ENCODE measurements around the gene SRP9. TPM values are rescaled to one million over a fixed set of nuclear protein-coding genes. Genes with fewer than 3 reads are reported as not detected.

SRP9 gene
- total and polyA plus RNA-seq, 2 donors (not counting 1 experiment from before 2014, with no cell fraction given), result 73.4 to 117 TPM

- POLR2A ChIA-PET, result interaction anchor here (0.6 kb wide), 1 partner anchor 14 kb away, joined by 4 read pairs; the partner anchor contains the start of gene EPHX1
- DNase-seq (no peak), ATAC-seq (ENCODE audit: low read depth) (no peak)
- no peaks in the 10 kb centered on the region for H3K9me3 ChIP-seq (ENCODE audit: control extremely low read depth in 1 of 3, control insufficient read depth in 2 of 3, insufficient read depth in 1 of 3, low read length in 2 of 3)
- H3K4me1 ChIP-seq (ENCODE audit: control insufficient read depth in 2 of 2, insufficient read depth in 2 of 2, low read length in 2 of 2), result no peaks in the 10 kb centered on the region
- Mint-ChIP-seq H3K4me3 (no peak overlapping the region), H3K27me3 (no peaks in the 10 kb centered on the region), H3K9me3 (ENCODE audit: insufficient read depth) (no peaks in the 10 kb centered on the region), H3K27ac (no peak overlapping the region), H3K4me1 (no peaks in the 10 kb centered on the region)
- TF ChIP-seq, protein P1, sequence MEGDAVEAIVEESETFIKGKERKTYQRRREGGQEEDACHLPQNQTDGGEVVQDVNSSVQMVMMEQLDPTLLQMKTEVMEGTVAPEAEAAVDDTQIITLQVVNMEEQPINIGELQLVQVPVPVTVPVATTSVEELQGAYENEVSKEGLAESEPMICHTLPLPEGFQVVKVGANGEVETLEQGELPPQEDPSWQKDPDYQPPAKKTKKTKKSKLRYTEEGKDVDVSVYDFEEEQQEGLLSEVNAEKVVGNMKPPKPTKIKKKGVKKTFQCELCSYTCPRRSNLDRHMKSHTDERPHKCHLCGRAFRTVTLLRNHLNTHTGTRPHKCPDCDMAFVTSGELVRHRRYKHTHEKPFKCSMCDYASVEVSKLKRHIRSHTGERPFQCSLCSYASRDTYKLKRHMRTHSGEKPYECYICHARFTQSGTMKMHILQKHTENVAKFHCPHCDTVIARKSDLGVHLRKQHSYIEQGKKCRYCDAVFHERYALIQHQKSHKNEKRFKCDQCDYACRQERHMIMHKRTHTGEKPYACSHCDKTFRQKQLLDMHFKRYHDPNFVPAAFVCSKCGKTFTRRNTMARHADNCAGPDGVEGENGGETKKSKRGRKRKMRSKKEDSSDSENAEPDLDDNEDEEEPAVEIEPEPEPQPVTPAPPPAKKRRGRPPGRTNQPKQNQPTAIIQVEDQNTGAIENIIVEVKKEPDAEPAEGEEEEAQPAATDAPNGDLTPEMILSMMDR (IDR thresholded peaks at IDR 0.05), result no peak
- no peak for TF ChIP-seq EZH2 (IDR thresholded peaks at IDR 0.05; ENCODE audit: borderline replicate concordance, insufficient read depth, low read depth, low read length, poor library complexity, severe bottlenecking)
- no peak overlapping the region for H3K4me3 ChIP-seq (ENCODE audit: control extremely low read depth in 1 of 5, extremely low read depth in 1 of 5, insufficient read depth in 1 of 5, low read depth in 2 of 5, low read length in 4 of 5)
- no peak overlapping the region for H3K4me2 ChIP-seq (replicated peaks; ENCODE audit: low read depth, low read length, poor library complexity, severe bottlenecking)
- no peaks in the 10 kb centered on the region for H4K20me1 ChIP-seq (ENCODE audit: control insufficient read depth, insufficient read depth, low read length, poor library complexity, severe bottlenecking)
- CTCF ChIA-PET, result no interaction called here
- no peak overlapping the region for H3K27ac ChIP-seq (ENCODE audit: low read length in 2 of 2)
- H3K36me3 ChIP-seq (replicated peaks in 1 of 2; ENCODE audit: control extremely low read depth in 1 of 2, control insufficient read depth in 1 of 2, extremely low read depth in 1 of 2, insufficient read depth in 2 of 2, low read length in 1 of 2), result no peaks in the 10 kb centered on the region
- WGBS (ENCODE audit: insufficient coverage), result 91% methylated on average over 8 of the region's 12 CpGs
- intact Hi-C loops (cut with micrococcal nuclease), result no loop called here
- no peak overlapping the region for H2AFZ ChIP-seq (ENCODE audit: insufficient read depth, low read depth, low read length, poor library complexity, severe bottlenecking)
- H3K79me2 ChIP-seq (ENCODE audit: control insufficient read depth, insufficient read depth, low read length), result no peaks in the 10 kb centered on the region
- peaks cover 0 to 2% (median 0%) of the 10 kb centered on the region in 4 experiments for H3K27me3 ChIP-seq (replicated peaks in 1 of 4; ENCODE audit: control extremely low read depth in 1 of 4, control insufficient read depth in 3 of 4, insufficient read depth in 4 of 4, low read length in 3 of 4)
- no peak overlapping the region for H3K9ac ChIP-seq (ENCODE audit: low read length)
These were observed 46.2 kb downstream of the SRP9 start for GRCh38 chr1:225823811-225824261.

DNA sequence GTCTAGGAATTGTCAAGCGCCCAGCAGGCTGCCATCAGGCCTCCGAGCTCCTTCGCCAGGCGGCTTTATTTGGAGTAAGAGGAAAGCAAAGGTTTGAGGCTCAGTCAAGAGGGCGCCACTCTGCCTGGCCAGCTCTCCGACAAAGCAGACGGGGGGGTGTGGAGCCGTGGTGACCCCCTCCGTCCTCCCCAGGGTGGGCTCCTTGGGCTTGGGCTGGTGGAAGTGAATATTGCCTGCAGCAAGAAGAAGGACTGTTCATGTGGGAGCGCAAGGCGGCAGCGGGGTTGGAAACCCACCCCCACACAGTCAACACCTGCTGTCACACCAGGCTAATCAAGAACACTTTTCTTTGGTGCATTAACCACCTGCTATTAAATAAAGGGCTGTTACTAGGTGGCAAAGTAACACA, 46.9 kb downstream of the SRP9 start:
- H3K27me3 ChIP-seq (replicated peaks in 1 of 4; ENCODE audit: control extremely low read depth in 1 of 4, control insufficient read depth in 3 of 4, insufficient read depth in 4 of 4, low read length in 3 of 4), result peaks cover 0 to 2% (median 0%) of the 10 kb centered on the region in 4 experiments
- H3K9me3 ChIP-seq (ENCODE audit: control extremely low read depth in 1 of 3, control insufficient read depth in 2 of 3, insufficient read depth in 1 of 3, low read length in 2 of 3), result no peaks in the 10 kb centered on the region
- H3K27me3 Mint-ChIP-seq, result no peaks in the 10 kb centered on the region
- H3K9me3 Mint-ChIP-seq (ENCODE audit: insufficient read depth), result no peaks in the 10 kb centered on the region
- DNase-seq (no peak), ATAC-seq (ENCODE audit: low read depth) (no peak)
- H3K27ac Mint-ChIP-seq, result no peak overlapping the region
- no peaks in the 10 kb centered on the region for H3K36me3 ChIP-seq (replicated peaks in 1 of 2; ENCODE audit: control extremely low read depth in 1 of 2, control insufficient read depth in 1 of 2, extremely low read depth in 1 of 2, insufficient read depth in 2 of 2, low read length in 1 of 2)
- H3K4me3 Mint-ChIP-seq, result no peak overlapping the region
- POLR2A ChIA-PET, result interaction anchor here (0.6 kb wide), 1 partner anchor 15 kb away, joined by 4 read pairs; the partner anchor contains the start of gene EPHX1
- no peak overlapping the region for H3K4me3 ChIP-seq (ENCODE audit: control extremely low read depth in 1 of 5, extremely low read depth in 1 of 5, insufficient read depth in 1 of 5, low read depth in 2 of 5, low read length in 4 of 5)
- H3K27ac ChIP-seq (ENCODE audit: low read length in 2 of 2), result no peak overlapping the region
- no peaks in the 10 kb centered on the region for H3K79me2 ChIP-seq (ENCODE audit: control insufficient read depth, insufficient read depth, low read length)
- H2AFZ ChIP-seq (ENCODE audit: insufficient read depth, low read depth, low read length, poor library complexity, severe bottlenecking), result no peak overlapping the region
- no peaks in the 10 kb centered on the region for H3K4me1 ChIP-seq (ENCODE audit: control insufficient read depth in 2 of 2, insufficient read depth in 2 of 2, low read length in 2 of 2)
- intact Hi-C loops (cut with micrococcal nuclease), result no loop called here
- H3K4me1 Mint-ChIP-seq, result no peaks in the 10 kb centered on the region
- CTCF ChIA-PET, result no interaction called here
- no peak for TF ChIP-seq EZH2 (IDR thresholded peaks at IDR 0.05; ENCODE audit: borderline replicate concordance, insufficient read depth, low read depth, low read length, poor library complexity, severe bottlenecking)
- TF ChIP-seq, protein P1 (IDR thresholded peaks at IDR 0.05), result no peak
- no peak overlapping the region for H3K4me2 ChIP-seq (replicated peaks; ENCODE audit: low read depth, low read length, poor library complexity, severe bottlenecking)
- WGBS (ENCODE audit: insufficient coverage), result 84% methylated on average over 8 of the region's 12 CpGs
- no peak overlapping the region for H3K9ac ChIP-seq (ENCODE audit: low read length)
- H4K20me1 ChIP-seq (ENCODE audit: control insufficient read depth, insufficient read depth, low read length, poor library complexity, severe bottlenecking), result no peaks in the 10 kb centered on the region
